ENCODE data around the gene LIF.

Gene LIF

DNA sequence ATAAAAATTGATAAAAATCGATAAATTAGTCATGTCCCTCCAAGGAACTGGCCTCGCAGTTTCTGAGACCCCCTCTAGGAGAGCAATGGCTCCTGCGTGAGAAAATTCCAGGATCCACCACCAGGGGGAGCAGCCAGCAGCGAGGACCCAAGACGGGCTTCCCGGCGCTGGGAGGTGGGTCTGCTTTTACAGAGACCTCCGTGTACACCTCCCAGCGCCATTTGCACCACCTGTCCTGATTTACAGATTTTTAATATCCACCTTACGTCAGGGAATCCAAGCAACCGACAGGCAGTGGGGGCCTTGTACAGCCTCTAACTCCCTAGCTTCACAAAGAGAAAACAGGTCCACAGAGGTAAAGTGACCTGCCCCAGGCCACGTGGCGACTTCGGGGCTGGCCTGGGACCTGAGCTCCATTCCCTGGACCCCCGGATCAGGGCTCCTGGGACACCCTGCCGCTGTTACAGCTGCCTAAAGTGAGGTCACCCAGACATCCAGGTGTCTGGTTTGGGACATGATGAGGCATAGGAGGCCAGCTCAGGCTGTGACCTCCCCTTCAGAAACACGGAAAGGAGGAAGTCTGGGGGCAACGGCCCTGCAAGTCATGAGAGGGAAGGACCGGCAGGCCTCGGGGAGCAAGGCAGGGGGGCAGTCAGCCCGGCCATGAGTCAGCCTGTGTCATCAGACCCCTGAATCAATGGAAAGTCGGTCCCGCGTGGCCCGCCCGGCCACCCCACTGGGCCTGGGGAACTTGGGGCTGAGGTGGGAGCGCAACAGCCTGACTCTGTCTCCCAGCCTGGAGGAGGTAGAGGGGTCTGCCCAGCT is 16.6 kb upstream of the LIF start:
- no peak for DNase-seq (ENCODE audit: low read depth)

DNA sequence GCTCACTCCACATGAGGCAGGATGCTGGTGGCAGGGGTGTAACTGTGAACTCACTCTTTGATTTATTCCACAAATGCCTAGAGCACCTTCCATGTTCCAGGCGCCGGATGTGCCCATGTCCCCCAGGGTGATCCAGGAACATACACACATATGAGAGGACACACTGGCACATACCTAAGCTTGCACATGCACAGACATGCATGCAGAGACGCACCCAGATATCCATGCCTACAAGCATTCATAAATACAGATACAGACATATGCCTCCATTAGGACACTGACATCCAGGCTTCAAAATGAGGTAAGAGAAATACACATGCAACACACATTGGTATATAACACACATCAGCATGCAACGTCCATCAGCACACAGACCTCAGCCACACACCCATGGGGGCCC is 15.6 kb upstream of the LIF start:
- no peak for DNase-seq (ENCODE audit: low read depth)

DNA sequence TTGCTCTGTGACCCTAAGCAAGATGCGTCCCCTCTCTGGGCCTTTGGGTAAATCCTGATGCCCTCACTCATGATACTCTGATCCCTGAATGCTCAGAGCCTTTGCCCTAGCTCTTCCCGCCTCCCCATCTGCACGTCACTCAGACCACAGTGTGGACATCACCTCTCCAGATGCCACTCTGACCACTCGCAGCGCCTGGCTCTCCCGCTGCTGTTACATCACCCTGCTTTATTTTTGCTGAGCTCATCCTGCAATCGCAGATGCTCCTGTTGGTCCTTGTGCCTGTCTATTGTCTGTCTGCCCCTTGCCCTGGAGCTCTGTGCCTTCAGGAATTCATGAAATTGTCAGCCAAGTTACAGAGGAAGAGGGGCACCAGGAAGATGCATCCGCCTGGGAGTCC is 14.6 kb upstream of the LIF start:
- no peak for DNase-seq (ENCODE audit: low read depth)

DNA sequence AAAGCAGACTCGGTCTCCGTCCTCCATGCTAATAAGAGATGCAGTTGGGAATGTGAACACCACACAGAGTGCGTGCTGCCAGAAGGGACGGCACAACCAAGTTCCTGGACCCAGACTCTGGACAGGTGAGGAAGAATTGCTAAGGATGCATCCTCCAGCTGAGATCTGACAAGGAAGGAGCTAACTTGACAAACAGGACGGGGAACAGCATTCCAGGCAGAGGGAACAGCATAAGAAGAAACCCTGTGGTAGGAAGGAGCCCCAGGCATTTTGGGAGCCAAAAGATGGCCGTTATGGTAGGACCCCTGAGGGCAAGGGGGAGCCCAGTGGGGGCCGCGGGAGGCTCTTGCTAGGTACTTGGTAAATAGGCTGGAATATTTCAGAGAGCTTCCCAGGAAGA is 14.1 kb upstream of the LIF start:
- no peak for DNase-seq (ENCODE audit: low read depth)

DNA sequence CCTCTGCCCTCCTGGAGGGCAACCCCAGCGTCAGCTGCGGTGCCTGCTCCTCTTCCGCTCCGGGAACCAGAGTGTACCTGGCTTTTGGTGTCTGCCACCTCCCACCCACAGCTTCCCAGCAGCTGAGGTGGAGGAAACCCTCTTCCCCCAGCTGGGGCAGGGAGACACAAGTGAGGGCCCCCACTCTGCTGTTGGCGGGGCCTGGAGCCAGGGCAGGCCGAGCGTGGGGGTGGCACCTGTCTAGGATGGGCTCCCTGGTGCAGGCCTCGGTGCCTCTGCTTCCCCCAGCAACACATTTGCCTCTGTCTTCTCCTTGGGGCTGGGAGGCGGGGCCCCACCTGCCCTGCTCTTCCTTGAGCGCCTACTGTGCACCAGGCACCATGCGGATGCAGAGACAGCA is 13.7 kb upstream of the LIF start:
- DNase-seq (ENCODE audit: low read depth) = no peak

DNA sequence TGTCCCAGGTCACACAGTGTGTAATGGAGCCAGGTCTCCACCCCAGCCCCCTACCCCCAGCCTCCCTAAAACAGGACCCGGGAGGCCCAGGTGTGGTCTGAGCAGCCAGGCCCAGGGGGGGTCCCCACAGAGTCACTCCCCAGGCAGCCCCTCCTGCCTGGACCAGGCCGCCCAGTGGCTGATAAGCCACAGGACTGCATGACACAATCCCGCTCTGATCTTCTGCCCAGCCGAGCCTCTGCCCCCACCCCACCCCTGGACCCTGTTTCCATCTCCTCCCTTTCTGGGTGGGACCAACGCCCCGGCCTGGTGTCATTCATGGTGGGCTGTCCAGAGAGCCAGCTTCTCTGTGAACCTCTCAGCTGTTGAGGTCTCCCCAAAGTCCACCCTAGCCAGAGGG is 7.8 kb upstream of the LIF start:
- no peak for DNase-seq (ENCODE audit: low read depth)

DNA sequence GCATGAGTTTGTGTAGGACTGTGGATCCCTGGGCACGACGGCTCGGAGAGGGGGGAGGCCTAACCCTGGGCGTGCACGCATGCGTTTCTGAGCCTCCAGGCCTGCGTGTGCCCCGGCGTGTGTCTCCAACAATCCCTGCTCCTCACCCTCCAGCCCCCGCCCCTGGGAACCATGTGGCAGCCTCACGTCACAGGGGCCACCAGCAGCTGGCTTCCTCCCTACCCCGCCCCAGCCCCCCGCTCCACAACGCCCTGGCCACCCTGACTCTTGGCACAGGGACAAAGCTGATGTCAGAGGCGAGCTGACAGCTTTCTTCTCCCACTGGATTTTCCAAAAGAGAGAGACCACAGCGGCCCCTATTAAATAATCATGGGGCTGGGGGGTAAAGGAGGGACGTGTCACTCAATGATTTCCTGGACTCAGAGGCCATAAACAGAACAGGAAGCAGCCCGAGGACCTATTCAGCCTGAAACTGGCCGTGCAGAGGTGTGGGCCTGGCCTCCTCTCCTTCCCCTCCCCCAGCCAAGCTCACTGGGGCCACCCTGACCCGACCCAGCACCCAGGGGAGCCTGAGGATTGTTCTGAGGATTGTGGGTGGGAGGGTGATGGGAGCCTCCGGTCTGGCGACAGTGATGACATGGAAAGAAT is 6.8 kb upstream of the LIF start:
- DNase-seq (ENCODE audit: low read depth) = no peak

DNA sequence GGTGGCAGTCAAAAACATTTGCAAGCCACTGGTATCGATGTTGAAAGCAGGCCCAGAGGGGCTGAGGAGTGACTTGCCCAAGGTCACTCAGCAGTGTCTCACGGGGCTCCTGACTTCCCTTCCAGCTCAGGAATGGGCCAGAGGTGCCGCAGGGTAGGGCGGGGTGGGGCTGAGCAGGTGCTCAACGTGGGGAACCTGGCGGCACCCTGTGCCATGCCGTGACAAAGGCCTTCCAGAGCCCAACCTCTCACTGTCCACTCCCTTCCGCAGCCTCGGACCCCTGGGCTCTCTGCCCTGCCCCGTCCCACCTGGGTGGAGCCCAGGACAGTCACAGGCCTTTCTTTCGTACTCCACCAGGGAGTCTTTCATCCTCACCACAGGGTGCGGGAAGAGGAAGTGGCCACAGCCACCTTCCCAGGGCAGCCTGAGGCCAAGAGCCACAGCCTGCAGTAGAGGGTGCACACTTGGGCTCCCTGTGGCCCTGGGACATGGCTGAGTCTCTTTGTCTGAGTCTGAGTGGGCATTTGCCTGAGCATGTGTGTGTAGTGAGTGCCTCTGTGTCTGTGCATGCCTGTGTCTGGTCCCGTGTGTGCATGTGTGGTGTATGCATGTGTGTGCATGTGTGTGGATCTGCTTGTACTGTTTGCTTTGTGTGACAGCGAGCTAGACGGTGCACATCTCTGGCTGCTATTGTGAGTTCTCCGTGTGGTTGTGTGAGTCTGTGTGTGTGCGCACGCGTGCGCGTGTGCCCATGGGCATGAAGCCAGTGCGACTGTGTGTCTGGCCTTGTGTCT is 6.0 kb upstream of the LIF start:
- no peak for DNase-seq (ENCODE audit: low read depth)

DNA sequence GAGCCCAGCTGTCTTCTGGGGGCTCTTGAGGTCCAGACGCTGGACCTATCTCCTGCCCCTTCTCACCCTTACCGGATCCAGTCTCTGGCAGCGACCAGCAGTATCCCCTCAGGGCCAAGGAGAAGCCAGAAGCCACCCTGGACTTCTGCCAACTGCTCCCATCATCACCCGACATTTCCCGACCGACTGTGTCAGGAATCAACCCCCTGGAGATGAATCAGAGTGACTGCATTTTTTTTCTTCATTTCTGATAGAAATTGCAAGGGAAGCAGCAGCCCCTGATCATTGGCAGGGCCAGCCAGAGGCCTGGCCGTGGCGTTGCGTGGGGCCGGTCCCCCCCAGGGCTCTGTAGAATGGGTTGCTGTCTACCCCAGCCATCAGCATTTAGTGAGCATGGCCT is 5.2 kb upstream of the LIF start:
- DNase-seq (ENCODE audit: low read depth) = no peak

DNA sequence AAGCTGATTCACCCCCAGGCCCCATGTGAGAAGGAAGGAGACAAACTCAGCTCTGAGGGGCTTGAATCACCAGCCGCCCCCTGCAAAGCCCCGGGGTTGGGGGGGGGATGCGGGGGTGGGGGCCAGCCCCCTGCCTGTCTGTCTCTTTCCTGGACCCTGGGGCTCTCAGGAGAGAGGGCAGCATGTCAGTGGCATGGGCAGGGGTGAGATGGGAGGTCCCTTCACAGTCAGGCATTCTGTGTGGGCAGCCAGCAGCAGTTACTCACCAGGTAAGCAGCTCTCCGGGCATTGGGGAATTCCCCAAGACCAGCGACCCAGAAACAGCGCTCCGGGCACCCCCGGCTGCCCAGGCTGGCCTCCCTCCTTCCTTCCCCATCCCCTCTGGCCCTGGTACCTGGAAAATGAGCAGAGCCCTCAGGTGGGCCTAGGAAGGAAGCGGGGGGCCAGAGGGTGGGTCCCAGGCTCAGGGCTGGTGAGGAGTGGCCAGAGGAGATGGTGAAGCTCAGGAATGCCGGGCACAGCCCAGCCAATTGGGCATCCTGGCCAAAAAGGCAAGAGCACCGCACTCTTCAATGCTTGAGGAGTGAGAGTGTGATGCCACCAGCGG is 4.2 kb upstream of the LIF start:
- DNase-seq (ENCODE audit: low read depth) = no peak

DNA sequence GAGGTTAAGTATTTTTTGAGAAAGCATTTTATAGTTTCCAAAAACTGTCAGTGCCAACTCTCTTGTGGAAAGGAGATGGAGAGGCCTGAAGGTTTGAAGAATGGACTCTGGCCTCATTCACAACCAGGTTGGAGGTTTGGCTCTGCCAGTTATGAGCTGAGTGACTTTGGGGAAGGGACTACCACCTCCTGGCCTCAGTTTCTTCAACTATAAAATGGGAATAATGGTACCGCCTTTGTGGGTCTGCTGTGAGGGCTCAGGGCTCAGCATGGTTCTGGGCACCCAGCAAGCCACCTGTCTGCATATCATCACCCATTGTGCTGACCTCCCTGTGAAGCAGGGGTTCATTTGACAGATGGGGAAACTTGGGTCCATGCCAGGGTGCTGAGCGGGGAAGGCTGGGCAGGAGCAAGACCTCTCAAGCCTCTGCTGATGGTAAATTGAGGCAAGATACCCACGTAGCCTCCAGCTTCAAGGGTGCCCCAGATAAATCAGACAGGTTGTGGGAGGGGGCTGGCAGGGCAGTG is 3.5 kb upstream of the LIF start:
- no peak for DNase-seq (ENCODE audit: low read depth)

DNA sequence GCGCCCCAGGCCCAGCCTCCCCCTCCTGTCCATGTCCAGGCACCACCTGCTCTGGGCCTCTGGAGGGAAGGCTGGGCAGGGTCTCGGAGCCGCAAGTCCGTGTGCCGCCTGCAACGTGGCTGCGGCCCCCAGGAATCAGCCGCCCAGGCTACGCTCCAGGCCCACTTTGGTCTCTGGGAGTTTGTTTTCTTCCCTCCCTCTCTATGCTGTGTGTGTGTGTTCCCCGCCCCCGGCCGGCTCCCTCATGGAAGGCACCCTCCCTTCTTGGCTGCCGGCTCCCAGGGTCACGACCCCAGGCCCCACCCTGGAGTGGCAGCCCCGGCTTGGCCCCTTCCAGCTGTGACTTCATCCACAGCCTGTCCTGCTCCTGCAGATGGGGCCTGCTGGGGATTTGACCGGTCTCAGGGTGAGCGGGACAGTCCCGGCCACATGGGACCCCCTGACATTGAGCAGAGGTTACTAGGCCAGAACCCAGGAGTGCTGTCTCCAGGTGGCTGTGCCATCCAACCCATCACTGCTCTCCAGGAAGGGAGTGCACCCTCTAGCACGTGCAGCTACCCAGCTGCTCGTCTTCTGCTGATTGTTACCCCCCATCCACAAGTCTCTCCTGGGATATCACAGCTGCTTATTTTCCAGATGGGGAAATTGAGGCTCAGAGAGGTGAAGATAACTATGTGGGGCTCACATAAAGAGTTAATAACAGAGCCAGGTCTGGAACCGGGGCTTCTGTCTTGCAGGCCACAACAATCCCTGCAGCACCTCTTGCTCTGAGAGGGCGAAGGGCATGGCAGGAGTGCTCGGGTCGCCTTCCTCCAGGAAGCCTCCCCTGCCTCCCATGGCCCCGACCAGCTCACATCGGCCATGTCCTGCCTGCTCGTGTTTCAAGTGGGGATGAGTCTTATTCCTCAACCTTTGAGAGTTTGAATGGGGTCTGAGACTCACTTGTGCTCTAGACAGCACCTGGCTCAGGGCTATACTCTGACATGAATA is 2.8 kb upstream of the LIF start:
- DNase-seq (ENCODE audit: low read depth) = no peak

DNA sequence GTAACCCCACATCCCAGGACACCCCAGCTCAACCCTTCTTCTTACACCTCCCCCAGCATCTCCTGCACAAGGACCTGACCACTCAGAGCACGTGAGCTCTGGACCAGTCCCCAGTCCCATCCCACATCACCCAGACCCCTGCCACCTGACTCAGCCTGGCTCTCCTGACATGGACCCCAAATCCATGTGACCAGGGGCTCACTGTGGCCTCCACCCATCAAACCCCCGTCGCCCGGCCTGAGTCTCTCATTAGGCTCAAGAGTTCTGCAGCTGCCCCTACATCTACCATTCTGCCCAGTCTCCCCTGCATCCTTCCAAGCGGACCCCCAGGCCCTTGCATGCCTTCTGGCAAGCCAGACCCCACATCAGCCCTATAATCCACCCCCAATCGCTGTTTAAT is 1.9 kb upstream of the LIF start:
- DNase-seq (ENCODE audit: low read depth) = no peak

DNA sequence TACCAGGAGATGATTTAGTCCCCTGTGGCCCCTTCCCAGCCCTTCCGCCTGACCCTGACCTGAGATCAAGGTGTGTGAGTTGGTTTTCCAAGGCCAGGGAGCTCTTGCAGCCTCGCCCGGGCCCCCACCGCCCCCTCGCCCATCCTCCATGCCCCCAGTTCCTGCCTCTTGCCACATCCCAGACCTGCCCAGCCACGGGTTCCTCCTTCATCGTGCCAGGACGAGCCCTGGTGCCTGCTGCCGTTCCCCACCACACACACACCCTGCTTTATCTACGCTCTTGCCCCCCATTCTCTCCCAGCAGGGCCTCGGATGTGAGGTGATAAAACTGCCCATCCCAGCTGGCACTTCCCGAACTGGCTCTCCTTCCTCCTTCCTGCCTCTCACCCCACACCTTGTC is 1.4 kb upstream of the LIF start:
- no peak for DNase-seq (ENCODE audit: low read depth)

DNA sequence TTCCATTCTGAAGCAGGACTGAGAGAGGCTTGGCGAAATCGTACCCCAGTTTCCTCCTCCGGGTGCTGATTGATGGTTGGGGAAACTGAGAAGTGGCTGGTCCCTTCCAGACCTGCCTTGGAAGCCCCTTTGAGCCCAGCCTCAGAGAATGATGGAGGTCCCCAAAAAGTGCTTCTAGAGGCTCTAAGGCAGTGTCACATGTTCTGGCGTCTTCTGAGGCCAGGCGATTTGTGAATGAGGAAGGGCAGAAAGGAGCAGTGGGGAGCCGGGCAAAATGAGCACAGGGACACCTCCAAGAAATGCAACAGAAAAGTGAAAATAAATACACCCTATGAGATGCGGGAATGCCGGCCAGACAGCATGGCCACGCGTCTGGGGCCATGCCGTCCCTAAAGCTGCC is 1.0 kb upstream of the LIF start:
- DNase-seq (ENCODE audit: low read depth) = no peak

DNA sequence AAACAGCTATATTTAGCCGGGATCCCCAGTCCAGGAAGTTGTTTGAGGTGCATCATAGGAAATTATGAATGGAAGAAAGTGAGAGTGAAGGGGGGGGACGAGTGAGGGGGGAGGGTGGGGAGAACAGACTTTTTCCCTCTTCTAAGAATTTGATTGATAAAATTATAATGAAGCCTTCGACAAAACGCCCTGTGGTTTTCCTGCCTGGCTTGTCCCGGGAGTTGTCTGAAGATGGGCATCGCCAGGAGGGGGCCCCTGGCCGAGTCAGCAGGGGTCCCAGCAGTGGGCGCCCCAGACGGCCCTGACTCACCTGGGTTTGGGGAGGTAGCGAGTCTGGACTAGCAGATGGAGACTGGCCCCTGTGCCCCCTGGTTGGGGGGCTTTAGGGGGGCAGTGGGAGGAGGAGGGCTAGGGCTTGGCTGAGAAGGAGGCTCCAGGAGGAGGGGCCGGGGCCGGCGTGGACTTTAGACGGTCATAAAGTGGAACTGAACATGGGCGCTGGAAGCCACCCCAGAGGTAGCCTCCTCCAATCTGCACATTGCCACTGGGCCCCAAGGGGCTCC is 336 bp upstream of the LIF start:
- no peak for DNase-seq (ENCODE audit: low read depth)

DNA sequence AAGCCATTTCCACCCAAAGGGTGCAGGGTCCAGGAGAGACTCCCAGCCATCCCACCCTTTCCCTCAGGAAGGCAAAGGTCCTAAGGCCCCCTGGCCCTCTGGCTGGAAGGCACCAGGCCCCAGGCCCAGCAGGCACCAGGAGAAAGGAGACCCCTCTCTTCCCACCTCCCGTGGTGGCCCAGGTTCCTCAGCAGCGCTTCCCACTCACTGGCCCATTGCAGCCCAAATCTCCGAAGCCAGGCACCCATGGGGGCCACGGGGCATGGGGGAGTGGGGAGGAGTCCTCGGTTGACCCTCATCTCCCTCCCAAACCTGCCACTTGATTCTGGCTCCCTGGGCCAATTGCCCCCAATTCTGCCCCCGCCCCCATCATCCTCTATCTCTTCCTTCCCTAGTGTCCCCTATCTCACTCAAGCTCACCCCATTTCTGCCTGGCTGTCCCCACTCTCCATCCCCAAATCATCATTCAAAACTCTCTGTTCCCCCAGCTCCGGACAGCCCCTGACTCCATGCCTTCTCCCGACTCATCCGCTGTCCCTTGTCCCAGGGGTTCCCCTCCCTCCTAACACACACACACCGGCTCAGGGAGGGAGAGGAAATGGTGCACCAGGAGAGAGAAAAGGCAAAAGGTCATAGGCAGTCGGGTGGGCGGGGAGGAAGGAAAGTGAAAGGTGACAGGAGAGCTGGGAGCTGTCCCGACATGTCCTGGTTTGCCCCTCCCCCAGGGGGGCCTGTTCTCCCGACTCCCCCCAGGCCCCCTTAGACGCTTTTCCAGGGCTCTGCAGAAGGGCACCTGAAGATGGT is 1.2 kb downstream of the LIF start:
- no peak for DNase-seq (ENCODE audit: low read depth)

DNA sequence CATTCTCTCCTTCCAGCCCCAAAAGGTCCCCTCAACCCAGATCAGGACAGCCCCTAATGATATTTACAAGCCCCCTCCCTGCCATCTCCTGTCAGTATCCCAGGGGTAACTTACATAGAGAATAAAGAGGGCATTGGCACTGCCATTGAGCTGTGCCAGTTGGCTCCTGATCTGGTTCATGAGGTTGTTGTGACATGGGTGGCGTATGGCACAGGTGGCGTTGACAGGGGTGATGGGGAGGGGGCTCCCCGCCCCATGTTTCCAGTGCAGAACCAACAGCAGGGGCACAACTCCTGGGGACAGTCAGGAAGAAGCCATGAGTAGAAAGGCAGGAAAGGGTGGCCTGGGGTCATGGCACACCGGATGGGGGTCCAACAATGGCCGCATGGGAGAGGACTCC is 1.9 kb downstream of the LIF start:
- DNase-seq (ENCODE audit: low read depth) = no peak

DNA sequence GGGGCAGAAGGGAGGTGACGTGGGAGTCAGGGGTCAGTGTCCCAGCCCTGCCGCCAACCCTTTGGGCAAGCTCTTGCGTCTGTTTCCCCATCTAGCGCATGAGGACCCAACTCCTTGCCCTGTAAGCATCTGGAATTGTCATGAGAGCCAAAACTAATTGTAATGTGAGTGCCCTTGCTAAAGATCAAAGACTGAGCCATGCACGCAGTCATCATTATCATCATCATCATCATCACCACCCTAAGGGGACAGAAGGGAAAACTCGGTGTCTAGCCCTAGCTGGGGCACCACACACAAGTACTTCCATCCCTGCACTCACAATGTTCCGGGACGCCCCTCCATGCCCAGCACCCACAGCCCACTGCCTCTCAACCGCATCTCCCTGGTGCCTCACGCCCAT is 2.5 kb downstream of the LIF start:
- no peak for DNase-seq (ENCODE audit: low read depth)

DNA sequence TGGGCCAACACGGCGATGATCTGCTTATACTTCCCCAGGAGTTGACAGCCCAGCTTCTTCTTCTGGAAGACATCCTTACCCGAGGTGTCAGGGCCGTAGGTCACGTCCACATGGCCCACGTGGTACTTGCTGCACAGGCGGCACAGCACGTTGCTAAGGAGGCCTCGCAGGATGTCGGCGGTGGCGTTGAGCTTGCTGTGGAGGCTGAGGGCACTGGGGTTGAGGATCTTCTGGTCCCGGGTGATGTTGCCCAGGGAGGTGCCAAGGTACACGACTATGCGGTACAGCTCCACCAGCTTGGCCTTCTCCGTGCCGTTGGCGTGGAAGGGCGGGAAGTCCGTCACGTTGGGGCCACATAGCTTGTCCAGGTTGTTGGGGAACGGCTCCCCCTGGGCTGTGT is 2.9 kb downstream of the LIF start:
- DNase-seq (ENCODE audit: low read depth) = no peak

Measured in GM04503 (cell line).